ENCODE measurements around the gene IL3RA. TPM values are rescaled to one million over a fixed set of nuclear protein-coding genes. Genes with fewer than 3 reads are reported as not detected.
"Not testable (repeated sequence)": the region's sequence is repeated elsewhere in the genome, so short reads cannot be mapped to it uniquely, and the experiment has no call there.

Gene IL3RA
- total and polyA plus RNA-seq, 2 experiments from 2014 or later = 0.86 TPM; not detected in 1

DNA sequence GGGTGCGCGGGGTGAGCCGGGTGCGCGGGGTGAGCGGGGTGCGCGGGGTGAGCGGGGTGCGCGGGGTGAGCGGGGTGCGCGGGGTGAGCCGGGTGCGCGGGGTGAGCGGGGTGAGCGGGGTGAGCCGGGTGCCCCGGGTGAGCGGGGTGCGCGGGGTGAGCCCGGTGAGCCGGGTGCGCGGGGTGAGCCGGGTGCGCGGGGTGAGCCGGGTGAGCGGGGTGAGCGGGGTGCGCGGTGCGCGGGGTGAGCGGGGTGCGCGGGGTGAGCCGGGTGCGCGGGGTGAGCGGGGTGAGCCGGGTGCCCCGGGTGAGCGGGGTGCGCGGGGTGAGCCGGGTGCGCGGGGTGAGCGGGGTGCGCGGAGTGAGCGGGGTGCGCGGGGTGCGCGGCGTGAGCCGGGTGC lies 29.8 kb downstream of the IL3RA start:
- H3K79me2 ChIP-seq (replicated peaks; ENCODE audit: insufficient read depth); H3K27me3 ChIP-seq (ENCODE audit: insufficient read depth); DNase-seq (ENCODE audit: low spot score); H4K20me1 ChIP-seq (replicated peaks; ENCODE audit: insufficient read depth); H3K4me3 ChIP-seq; H2AFZ ChIP-seq; H3K27ac ChIP-seq (ENCODE audit: low read depth); H3K4me1 ChIP-seq (ENCODE audit: insufficient read depth); H3K9me2 ChIP-seq (ENCODE audit: insufficient read depth); H3K4me2 ChIP-seq; H3K4me3 Mint-ChIP-seq; H3K27ac Mint-ChIP-seq; ATAC-seq; H3F3A ChIP-seq (replicated peaks; ENCODE audit: low read depth); H3K4me1 Mint-ChIP-seq; H3K36me3 ChIP-seq (ENCODE audit: insufficient read depth); H3K27me3 Mint-ChIP-seq (ENCODE audit: insufficient read depth, low read depth, poor library complexity): not testable (repeated sequence)
- H3K9me3 Mint-ChIP-seq = peaks cover 11% of the 10 kb centered on the region
- H3K36me3 Mint-ChIP-seq (ENCODE audit: low read depth) = peaks cover 32% of the 10 kb centered on the region

DNA sequence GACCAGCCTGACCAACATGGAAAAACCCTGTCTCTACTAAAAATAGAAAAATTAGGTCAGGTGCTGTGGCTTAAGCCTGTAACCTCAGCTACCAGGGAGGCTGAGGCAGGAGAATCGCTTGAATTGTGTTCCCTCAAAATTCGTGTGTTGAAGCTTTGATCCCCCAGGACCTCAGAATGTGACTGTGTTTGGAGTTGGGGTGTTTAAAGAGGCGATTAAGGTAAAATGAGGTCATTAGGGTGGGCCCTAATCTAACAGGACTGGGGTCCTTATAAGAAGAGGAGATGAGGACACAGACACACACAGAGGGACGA lies 31.8 kb downstream of the IL3RA start:
- Histone ChIP-seq H3K27me3 (ENCODE audit: insufficient read depth) (no peaks in the 10 kb centered on the region), H3F3A (replicated peaks; ENCODE audit: low read depth) (no peaks in the 10 kb centered on the region), H3K79me2 (replicated peaks; ENCODE audit: insufficient read depth) (no peaks in the 10 kb centered on the region), H3K27ac (ENCODE audit: low read depth) (no peak overlapping the region), H3K9me2 (ENCODE audit: insufficient read depth) (no peaks in the 10 kb centered on the region), H4K20me1 (replicated peaks; ENCODE audit: insufficient read depth) (no peaks in the 10 kb centered on the region), H3K36me3 (ENCODE audit: insufficient read depth) (no peaks in the 10 kb centered on the region), H3K4me1 (ENCODE audit: insufficient read depth) (no peaks in the 10 kb centered on the region), H2AFZ (no peak overlapping the region), H3K4me2 (no peak overlapping the region), H3K4me3 (no peak overlapping the region)
- H3K4me3 Mint-ChIP-seq = no peak overlapping the region
- DNase-seq (ENCODE audit: low spot score) (no peak), ATAC-seq (no peak)
- no peak for TF ChIP-seq ZNF114 (CRISPR knock-in tag; IDR thresholded peaks at IDR 0.05)
- TF ChIP-seq, protein P1, sequence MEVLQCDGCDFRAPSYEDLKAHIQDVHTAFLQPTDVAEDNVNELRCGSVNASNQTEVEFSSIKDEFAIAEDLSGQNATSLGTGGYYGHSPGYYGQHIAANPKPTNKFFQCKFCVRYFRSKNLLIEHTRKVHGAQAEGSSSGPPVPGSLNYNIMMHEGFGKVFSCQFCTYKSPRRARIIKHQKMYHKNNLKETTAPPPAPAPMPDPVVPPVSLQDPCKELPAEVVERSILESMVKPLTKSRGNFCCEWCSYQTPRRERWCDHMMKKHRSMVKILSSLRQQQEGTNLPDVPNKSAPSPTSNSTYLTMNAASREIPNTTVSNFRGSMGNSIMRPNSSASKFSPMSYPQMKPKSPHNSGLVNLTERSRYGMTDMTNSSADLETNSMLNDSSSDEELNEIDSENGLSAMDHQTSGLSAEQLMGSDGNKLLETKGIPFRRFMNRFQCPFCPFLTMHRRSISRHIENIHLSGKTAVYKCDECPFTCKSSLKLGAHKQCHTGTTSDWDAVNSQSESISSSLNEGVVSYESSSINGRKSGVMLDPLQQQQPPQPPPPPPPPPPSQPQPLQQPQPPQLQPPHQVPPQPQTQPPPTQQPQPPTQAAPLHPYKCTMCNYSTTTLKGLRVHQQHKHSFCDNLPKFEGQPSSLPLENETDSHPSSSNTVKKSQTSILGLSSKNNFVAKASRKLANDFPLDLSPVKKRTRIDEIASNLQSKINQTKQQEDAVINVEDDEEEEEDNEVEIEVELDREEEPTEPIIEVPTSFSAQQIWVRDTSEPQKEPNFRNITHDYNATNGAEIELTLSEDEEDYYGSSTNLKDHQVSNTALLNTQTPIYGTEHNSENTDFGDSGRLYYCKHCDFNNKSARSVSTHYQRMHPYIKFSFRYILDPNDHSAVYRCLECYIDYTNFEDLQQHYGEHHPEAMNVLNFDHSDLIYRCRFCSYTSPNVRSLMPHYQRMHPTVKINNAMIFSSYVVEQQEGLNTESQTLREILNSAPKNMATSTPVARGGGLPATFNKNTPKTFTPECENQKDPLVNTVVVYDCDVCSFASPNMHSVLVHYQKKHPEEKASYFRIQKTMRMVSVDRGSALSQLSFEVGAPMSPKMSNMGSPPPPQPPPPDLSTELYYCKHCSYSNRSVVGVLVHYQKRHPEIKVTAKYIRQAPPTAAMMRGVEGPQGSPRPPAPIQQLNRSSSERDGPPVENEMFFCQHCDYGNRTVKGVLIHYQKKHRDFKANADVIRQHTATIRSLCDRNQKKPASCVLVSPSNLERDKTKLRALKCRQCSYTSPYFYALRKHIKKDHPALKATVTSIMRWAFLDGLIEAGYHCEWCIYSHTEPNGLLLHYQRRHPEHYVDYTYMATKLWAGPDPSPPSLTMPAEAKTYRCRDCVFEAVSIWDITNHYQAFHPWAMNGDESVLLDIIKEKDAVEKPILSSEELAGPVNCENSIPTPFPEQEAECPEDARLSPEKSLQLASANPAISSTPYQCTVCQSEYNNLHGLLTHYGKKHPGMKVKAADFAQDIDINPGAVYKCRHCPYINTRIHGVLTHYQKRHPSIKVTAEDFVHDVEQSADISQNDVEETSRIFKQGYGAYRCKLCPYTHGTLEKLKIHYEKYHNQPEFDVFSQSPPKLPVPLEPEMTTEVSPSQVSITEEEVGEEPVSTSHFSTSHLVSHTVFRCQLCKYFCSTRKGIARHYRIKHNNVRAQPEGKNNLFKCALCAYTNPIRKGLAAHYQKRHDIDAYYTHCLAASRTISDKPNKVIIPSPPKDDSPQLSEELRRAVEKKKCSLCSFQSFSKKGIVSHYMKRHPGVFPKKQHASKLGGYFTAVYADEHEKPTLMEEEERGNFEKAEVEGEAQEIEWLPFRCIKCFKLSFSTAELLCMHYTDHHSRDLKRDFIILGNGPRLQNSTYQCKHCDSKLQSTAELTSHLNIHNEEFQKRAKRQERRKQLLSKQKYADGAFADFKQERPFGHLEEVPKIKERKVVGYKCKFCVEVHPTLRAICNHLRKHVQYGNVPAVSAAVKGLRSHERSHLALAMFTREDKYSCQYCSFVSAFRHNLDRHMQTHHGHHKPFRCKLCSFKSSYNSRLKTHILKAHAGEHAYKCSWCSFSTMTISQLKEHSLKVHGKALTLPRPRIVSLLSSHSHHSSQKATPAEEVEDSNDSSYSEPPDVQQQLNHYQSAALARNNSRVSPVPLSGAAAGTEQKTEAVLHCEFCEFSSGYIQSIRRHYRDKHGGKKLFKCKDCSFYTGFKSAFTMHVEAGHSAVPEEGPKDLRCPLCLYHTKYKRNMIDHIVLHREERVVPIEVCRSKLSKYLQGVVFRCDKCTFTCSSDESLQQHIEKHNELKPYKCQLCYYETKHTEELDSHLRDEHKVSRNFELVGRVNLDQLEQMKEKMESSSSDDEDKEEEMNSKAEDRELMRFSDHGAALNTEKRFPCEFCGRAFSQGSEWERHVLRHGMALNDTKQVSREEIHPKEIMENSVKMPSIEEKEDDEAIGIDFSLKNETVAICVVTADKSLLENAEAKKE (CRISPR knock-in tag; IDR thresholded peaks at IDR 0.05) = no peak
- TF ChIP-seq EZH2 (IDR thresholded peaks at IDR 0.05; ENCODE audit: low read depth, unreplicated experiment) = no peak
- H3K36me3 Mint-ChIP-seq (ENCODE audit: low read depth) = peaks cover 17% of the 10 kb centered on the region
- peaks cover 2% of the 10 kb centered on the region; the same call in 1 of the 3 replicates for H3K9me3 Mint-ChIP-seq
- peaks cover 4% of the 10 kb centered on the region for H3K27me3 Mint-ChIP-seq (ENCODE audit: insufficient read depth, low read depth, poor library complexity)
- H3K4me1 Mint-ChIP-seq = no peaks in the 10 kb centered on the region
- no peak overlapping the region for H3K27ac Mint-ChIP-seq
